Ovary (tissue), 9 donors: Measurements from ENCODE around the gene CASTOR1. TPM values are rescaled to one million over a fixed set of nuclear protein-coding genes. Genes with fewer than 3 reads are reported as not detected.

ENCODE experiments used
- DNase-seq, 5 donors: peaks; one replicate each; pipeline ENCODE4 v3.0.0-alpha.2; 2019 to 2020
- H3K27ac ChIP-seq, 2 donors: fragments of 200-600 bp; one replicate each; pipeline versions ENCODE4 v1.5.1 to v1.8.0; 2019 to 2022
- H3K27me3 ChIP-seq: fragments of 200-600 bp; one replicate; pipeline ENCODE4 v1.8.0; 2022
- H3K36me3 ChIP-seq: fragments of 200-600 bp; sonication (generic); one replicate; pipeline ENCODE4 v1.5.1; 2019
- H3K4me1 ChIP-seq: one replicate; pipeline ENCODE4 v1.8.1; 2013; ENCODE audit warnings: mild to moderate bottlenecking, moderate library complexity; ENCODE audit not compliant: insufficient read depth
- H3K4me3 ChIP-seq: fragments of 200-600 bp; sonication (generic); one replicate; pipeline ENCODE4 v1.5.1; 2017
- H3K9me3 ChIP-seq, 2 donors: fragments of 200-600 bp in 1 of 2; sonication (generic) in 1 of 2; one replicate each; pipeline versions ENCODE4 v1.5.1 to v1.8.1; 2013 to 2019; ENCODE audit warnings: mild to moderate bottlenecking in 1 of 2, moderate library complexity in 1 of 2
- CTCF ChIP-seq, 3 donors: fragments of 450-650 bp in 2 of 3; fragments of 200-600 bp in 1 of 3; IDR thresholded peaks; one replicate each; pipeline versions ENCODE4 v1.5.1 to v1.8.0; 2016 to 2022; ENCODE audit warnings: antibody characterized with exemption in 3 of 3, mild to moderate bottlenecking in 1 of 3
- EP300 ChIP-seq: sonication (generic); formaldehyde crosslinking; IDR thresholded peaks from one replicate; pipeline ENCODE4 v1.6.1; 2017; ENCODE audit warnings: antibody characterized with exemption
- POLR2A ChIP-seq: fragments of 450-650 bp; IDR thresholded peaks from one replicate; pipeline ENCODE4 v1.6.1; 2017; ENCODE audit warnings: antibody characterized with exemption, mild to moderate bottlenecking, moderate library complexity
- WGBS, 3 donors: extraction: QIAGEN DNeasy Blood & Tissue Kit in 1 of 3; methylation state at CpG; one replicate each; pipeline versions ENCODE4 v1.1.5 to v1.1.7; 2013 to 2017; 5-methylcytosine and 5-hydroxymethylcytosine counted together
- intact Hi-C, 4 donors: fragments of 100-400 bp; cut with DNase I; formaldehyde crosslinking; loops; one replicate each; pipeline versions ENCODE4 v1.11.0 to v1.15.1; 2022 to 2023
- polyA plus RNA-seq, 2 donors: library from polyadenylated mRNA; stranded (reverse); fragments of 200-250 nt in 1 of 2; fragments of 350-450 nt in 1 of 2; fragmentation: Illumina TruSeq in 1 of 2; extraction: RNeasy Lipid Tissue Mini Kit (QIAGEN cat#74804) in 1 of 2; gene quantifications; one replicate each; pipeline ENCODE4 v1.2.3, GENCODE V29; 2013 to 2014
- total RNA-seq, 7 donors: library from RNA; depleted of rRNA in 2 of 7; stranded (reverse); fragments of >200 nt in 2 of 7; fragmentation: NEBNext Ultra II Directional in 3 of 7; extraction: Animal tissue kit (Norgen Biotek cat#: 25700) in 3 of 7; gene quantifications; one replicate each; pipeline versions ENCODE4 v1.1.0 to v1.2.4, GENCODE V29; 2016 to 2023
- donor health status: DM: no; HTN: no; CAD: no; lungs with moderate emphysema.
- donor health status: DM: no; HTN: no; CAD: no.
- donor health status: Bipolar disorder and iron deficiency.
- donor health status: DM: yes; HTN: yes; CAD: no.
- donor health status: DM: no; HTN: no; CAD: no.
- donor health status: DM: yes; HTN: yes; CAD: no.

CASTOR1 gene
- total and polyA plus RNA-seq, 9 donors, result 3.1 to 31.2 (median 20.6) TPM

- Histone ChIP-seq H3K36me3 (no peaks in the 10 kb centered on the region), H3K4me3 (peak within 1 kb of the TSS; percentile 86), H3K4me1 (peaks cover 18% of the 10 kb centered on the region), H3K9me3 (no peaks in the 10 kb centered on the region), H3K27ac (peak within 1 kb of the TSS; percentile 71 to 76), H3K27me3 (no peaks in the 10 kb centered on the region)
- intact Hi-C loops, result loop anchor here in 1 of 4 donors (2.0 kb wide), 1 partner anchor 30 kb away; the partner anchor contains the start of genes CCDC157 and SF3A1
- 0 to 1% (median 1%) methylated on average over 42 to 69 of the region's 69 CpGs for WGBS, 3 donors
- TF ChIP-seq CTCF (IDR thresholded peaks at IDR 0.05), result no peak
- peak; percentile 87 for TF ChIP-seq POLR2A
- no peak for TF ChIP-seq EP300
- peak; percentile 88 to 92 (median 90) for DNase-seq
Measured at GRCh38 chr22:30326706-30327362, 37.5 kb upstream of the CASTOR1 start, which contains the start of gene TBC1D10A. TBC1D10A (minus strand) TSS chr22:30326941; CDS start chr22:30326881, 60 bp downstream.

- peak in 2 of 5 donors; percentile 52 to 55 for DNase-seq
- peak overlapping the region; percentile 86 for H3K4me3 ChIP-seq
- no peaks in the 10 kb centered on the region for H3K36me3 ChIP-seq
- TF ChIP-seq EP300, result no peak
- TF ChIP-seq POLR2A, result no peak
- no peak for TF ChIP-seq CTCF (IDR thresholded peaks at IDR 0.05)
- peaks cover 22% of the 10 kb centered on the region for H3K4me1 ChIP-seq
- H3K27me3 ChIP-seq, result no peaks in the 10 kb centered on the region
- peak overlapping the region; percentile 71 to 76 for H3K27ac ChIP-seq
- intact Hi-C loops, result loop anchor here in 1 of 4 donors (2.0 kb wide), 1 partner anchor 31 kb away; the partner anchor contains the start of genes CCDC157 and SF3A1
- WGBS, 3 donors, result 1 to 2% (median 1%) methylated on average over 28 to 34 of the region's 34 CpGs
- no peaks in the 10 kb centered on the region for H3K9me3 ChIP-seq
Measured at GRCh38 chr22:30326255-30326705, 37.0 kb upstream of the CASTOR1 start.

- Histone ChIP-seq H3K27me3 (no peaks in the 10 kb centered on the region), H3K4me3 (peak overlapping the region; percentile 86), H3K27ac (peak overlapping the region; percentile 71 to 76), H3K36me3 (no peaks in the 10 kb centered on the region), H3K4me1 (peaks cover 26% of the 10 kb centered on the region), H3K9me3 (no peaks in the 10 kb centered on the region)
- intact Hi-C loops, result loop anchor here in 2 of 4 donors (2.0 kb wide), 2 partner anchors 31 to 37 kb away; partner anchors contain the start of genes CASTOR1 (in 1 of the 2), CCDC157 (in 1 of the 2) and SF3A1 (in 1 of the 2)
- TF ChIP-seq POLR2A, result no peak
- no peak for TF ChIP-seq EP300
- no peak for TF ChIP-seq CTCF (IDR thresholded peaks at IDR 0.05)
- WGBS, 3 donors, result 20 to 32% (median 30%) methylated on average over 14 of the region's 14 CpGs
- DNase-seq, result peak in 1 of 5 donors; percentile 39
Measured at GRCh38 chr22:30325724-30326254, 36.5 kb upstream of the CASTOR1 start.

GRCh38 chr22:30325065-30325720 lies 35.9 kb upstream of the CASTOR1 start:
- no peak for TF ChIP-seq POLR2A
- intact Hi-C loops, result loop anchor here in 1 of 4 donors (2.0 kb wide), 1 partner anchor 36 kb away; the partner anchor contains the start of gene CASTOR1
- H3K4me3 ChIP-seq, result peak overlapping the region; percentile 86
- no peaks in the 10 kb centered on the region for H3K27me3 ChIP-seq
- WGBS, 3 donors, result 21 to 32% (median 28%) methylated on average over 5 of the region's 5 CpGs
- H3K4me1 ChIP-seq, result peaks cover 30% of the 10 kb centered on the region
- H3K36me3 ChIP-seq, result no peaks in the 10 kb centered on the region
- H3K9me3 ChIP-seq, result no peaks in the 10 kb centered on the region
- H3K27ac ChIP-seq, result peak overlapping the region in 1 of 2 donors; percentile 71
- peak; percentile 51 to 77 (median 56) for DNase-seq
